Neural progenitor cell (in vitro differentiated cells): Measurements from ENCODE around the gene CCDC88B.

Experiments used
- EZH2phosphoT487 ChIP-seq: fragments of 200-600 bp; sonication (generic); IDR thresholded peaks from 2 replicates; pipeline ENCODE4 v1.6.1; 2017; ENCODE audit warnings: antibody characterized with exemption
- TF ChIP-seq, protein P1 (sequence below): fragments of 200-600 bp; sonication (generic); IDR thresholded peaks from 2 replicates; pipeline ENCODE4 v1.5.1; 2017; ENCODE audit warnings: antibody characterized with exemption, mild to moderate bottlenecking

DNA sequence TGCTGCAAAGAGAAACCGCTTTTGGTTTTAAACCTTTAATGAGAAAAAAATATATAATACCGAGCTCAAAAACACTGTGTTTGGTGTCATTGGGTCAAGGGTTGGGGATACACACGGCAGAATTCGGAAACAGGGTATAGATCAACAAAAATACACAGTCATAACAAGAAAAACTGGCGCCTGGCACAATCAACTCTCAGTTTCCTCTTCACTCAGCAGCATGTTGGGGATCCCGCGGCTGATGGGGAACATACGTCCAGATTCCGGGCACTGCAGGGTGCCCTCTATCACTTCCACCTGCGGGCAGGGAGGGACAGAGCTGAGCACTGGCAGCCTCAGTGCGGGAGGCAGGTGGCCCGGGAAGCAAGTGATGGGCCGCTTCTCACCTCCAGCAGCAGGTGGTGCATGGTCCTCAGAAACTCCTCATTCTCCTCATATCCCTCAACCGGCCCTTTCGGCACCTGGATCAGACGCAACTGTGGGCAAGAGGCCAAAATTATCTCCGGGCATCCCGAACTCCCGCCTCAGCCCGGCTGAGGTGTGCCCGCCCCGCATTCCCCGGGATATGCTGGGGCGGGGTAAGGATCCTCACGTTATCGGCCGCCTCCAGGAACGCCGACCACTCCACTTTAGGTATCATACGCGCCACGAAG is 23.2 kb upstream of the CCDC88B start:
- no peak for TF ChIP-seq EZH2phosphoT487
- TF ChIP-seq, protein P1, sequence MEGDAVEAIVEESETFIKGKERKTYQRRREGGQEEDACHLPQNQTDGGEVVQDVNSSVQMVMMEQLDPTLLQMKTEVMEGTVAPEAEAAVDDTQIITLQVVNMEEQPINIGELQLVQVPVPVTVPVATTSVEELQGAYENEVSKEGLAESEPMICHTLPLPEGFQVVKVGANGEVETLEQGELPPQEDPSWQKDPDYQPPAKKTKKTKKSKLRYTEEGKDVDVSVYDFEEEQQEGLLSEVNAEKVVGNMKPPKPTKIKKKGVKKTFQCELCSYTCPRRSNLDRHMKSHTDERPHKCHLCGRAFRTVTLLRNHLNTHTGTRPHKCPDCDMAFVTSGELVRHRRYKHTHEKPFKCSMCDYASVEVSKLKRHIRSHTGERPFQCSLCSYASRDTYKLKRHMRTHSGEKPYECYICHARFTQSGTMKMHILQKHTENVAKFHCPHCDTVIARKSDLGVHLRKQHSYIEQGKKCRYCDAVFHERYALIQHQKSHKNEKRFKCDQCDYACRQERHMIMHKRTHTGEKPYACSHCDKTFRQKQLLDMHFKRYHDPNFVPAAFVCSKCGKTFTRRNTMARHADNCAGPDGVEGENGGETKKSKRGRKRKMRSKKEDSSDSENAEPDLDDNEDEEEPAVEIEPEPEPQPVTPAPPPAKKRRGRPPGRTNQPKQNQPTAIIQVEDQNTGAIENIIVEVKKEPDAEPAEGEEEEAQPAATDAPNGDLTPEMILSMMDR: no peak
